Measurements from ENCODE around the gene RDH12.
A peak's percentile ranks its signal among the peaks of the same experiment; 100 is the strongest.

RDH12 gene

GRCh38 chr14:67679006-67679405, 22.7 kb upstream of the RDH12 start:
- DNase-seq (ENCODE audit: low read depth), result no peak
- H3K4me3 ChIP-seq (ENCODE audit: low read depth, low read length), result no peak overlapping the region
- TF ChIP-seq MYC (IDR thresholded peaks at IDR 0.05; ENCODE audit: low read depth, low read length), result no peak
- no peak for TF ChIP-seq CTCF (IDR thresholded peaks at IDR 0.05; ENCODE audit: low read depth, low read length)
- no peak for TF ChIP-seq MAX (IDR thresholded peaks at IDR 0.05; ENCODE audit: low read depth, low read length)
- no peak for TF ChIP-seq POLR2A (IDR thresholded peaks at IDR 0.05; ENCODE audit: extremely low read depth, insufficient read length)

GRCh38 chr14:67680121-67680602, 21.5 kb upstream of the RDH12 start:
- TF ChIP-seq MAX (IDR thresholded peaks at IDR 0.05; ENCODE audit: low read depth, low read length) (no peak), POLR2A (IDR thresholded peaks at IDR 0.05; ENCODE audit: extremely low read depth, insufficient read length) (no peak)
- H3K4me3 ChIP-seq (ENCODE audit: low read depth, low read length), result no peak overlapping the region
- DNase-seq (ENCODE audit: low read depth), result peak; percentile 71

GRCh38 chr14:67680941-67681340, 20.7 kb upstream of the RDH12 start:
- H3K4me3 ChIP-seq (ENCODE audit: low read depth, low read length), result no peak overlapping the region
- TF ChIP-seq MYC (IDR thresholded peaks at IDR 0.05; ENCODE audit: low read depth, low read length), result no peak
- DNase-seq (ENCODE audit: low read depth), result peak; percentile 81

GRCh38 chr14:67683842-67684241, 17.8 kb upstream of the RDH12 start:
- no peak for TF ChIP-seq MYC (IDR thresholded peaks at IDR 0.05; ENCODE audit: low read depth, low read length)
- no peak for TF ChIP-seq CTCF (IDR thresholded peaks at IDR 0.05; ENCODE audit: low read depth, low read length)
- H3K4me3 ChIP-seq (ENCODE audit: low read depth, low read length), result no peak overlapping the region
- DNase-seq (ENCODE audit: low read depth), result no peak

- TF ChIP-seq MAX (IDR thresholded peaks at IDR 0.05; ENCODE audit: low read depth, low read length) (no peak), POLR2A (IDR thresholded peaks at IDR 0.05; ENCODE audit: extremely low read depth, insufficient read length) (no peak), MYC (IDR thresholded peaks at IDR 0.05; ENCODE audit: low read depth, low read length) (no peak), CTCF (IDR thresholded peaks at IDR 0.05; ENCODE audit: low read depth, low read length) (no peak)
- no peak overlapping the region for H3K4me3 ChIP-seq (ENCODE audit: low read depth, low read length)
- DNase-seq (ENCODE audit: low read depth), result no peak
Observed at GRCh38 chr14:67690011-67690410, 11.7 kb upstream of the RDH12 start.

- peak overlapping the region; percentile 96 for H3K4me3 ChIP-seq (ENCODE audit: low read depth, low read length)
- TF ChIP-seq POLR2A (IDR thresholded peaks at IDR 0.05; ENCODE audit: extremely low read depth, insufficient read length) (peak; percentile 49), MAX (IDR thresholded peaks at IDR 0.05; ENCODE audit: low read depth, low read length) (peak; percentile 34; the same call in 1 of the 2 replicates), CTCF (IDR thresholded peaks at IDR 0.05; ENCODE audit: low read depth, low read length) (no peak), MYC (IDR thresholded peaks at IDR 0.05; ENCODE audit: low read depth, low read length) (no peak)
- DNase-seq (ENCODE audit: low read depth), result peak; percentile 85
Observed at GRCh38 chr14:67694791-67695393, 6.8 kb upstream of the RDH12 start.

- DNase-seq (ENCODE audit: low read depth), result peak; percentile 91
- peak within 1 kb of the TSS; percentile 96 for H3K4me3 ChIP-seq (ENCODE audit: low read depth, low read length)
- peak; percentile 81 for TF ChIP-seq POLR2A (IDR thresholded peaks at IDR 0.05; ENCODE audit: extremely low read depth, insufficient read length)
- peak; percentile 66 for TF ChIP-seq MAX (IDR thresholded peaks at IDR 0.05; ENCODE audit: low read depth, low read length)
- peak; percentile 37; the same call in 1 of the 2 replicates for TF ChIP-seq MYC (IDR thresholded peaks at IDR 0.05; ENCODE audit: low read depth, low read length)
- TF ChIP-seq CTCF (IDR thresholded peaks at IDR 0.05; ENCODE audit: low read depth, low read length), result no peak
Observed at GRCh38 chr14:67695394-67695949, 6.2 kb upstream of the RDH12 start, which contains the start of gene RDH11. Gene RDH11, minus strand, starts transcription at chr14:67695764. Its CDS starts 61 bp downstream, at chr14:67695703.
